ENCODE results near the gene C3. TPM values are rescaled to one million over a fixed set of nuclear protein-coding genes. Genes with fewer than 3 reads are reported as not detected.

Gene C3
- total RNA-seq, 1 donor: 14.1 TPM

DNA sequence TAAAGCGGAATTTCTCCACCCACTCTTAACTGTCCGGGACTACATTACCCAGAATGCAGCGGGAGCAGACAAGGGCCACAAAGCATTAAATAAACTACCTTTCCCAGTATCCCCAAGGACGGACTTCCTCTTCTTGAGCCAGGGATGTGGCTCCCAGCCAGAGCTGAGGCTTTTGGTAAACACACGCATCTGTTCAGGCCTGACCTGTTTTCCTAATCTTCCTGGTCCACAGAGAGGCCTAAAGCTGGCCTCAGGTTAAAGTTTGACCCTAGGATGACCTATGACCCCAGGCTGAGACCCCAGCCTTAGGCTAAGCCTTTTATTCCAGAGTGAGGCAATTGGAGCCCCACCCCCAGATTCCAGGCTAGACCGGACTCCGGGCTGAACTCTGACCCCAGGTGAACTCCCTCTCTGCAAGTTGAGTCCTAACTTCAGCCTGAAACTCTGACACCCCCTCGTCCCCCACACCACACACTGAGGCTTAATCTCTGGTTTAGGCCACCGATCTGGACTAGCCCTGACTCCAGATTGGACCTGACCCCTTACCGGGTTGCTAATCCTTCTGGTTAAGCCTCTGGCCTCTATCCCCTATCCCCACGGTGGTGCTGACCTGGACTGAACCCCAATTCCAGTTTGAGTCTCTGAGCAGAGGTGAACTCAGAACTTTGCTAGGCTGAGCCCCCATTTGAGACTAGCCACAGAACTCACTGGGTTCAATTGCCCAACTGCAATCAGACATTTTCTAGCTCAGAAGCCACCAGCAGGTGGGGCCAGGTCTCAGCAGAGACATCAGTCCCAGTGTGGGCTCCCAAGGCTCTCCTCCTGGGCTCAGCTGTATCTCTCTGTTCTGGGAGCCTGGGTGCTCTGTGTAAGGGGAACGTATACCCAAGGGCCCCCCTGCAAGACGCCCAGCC, 17.7 kb upstream of the C3 start:
- Histone ChIP-seq H3K4me1 (ENCODE audit: insufficient read depth, low read length) (peaks cover 33% of the 10 kb centered on the region), H3K27me3 (ENCODE audit: insufficient read depth, low read length) (no peaks in the 10 kb centered on the region), H3K4me2 (ENCODE audit: insufficient read depth, low read length) (peak overlapping the region; percentile 84), H3K27ac (ENCODE audit: low read depth, low read length) (peak overlapping the region; percentile 48), H3K36me3 (ENCODE audit: insufficient read depth, low read length) (no peaks in the 10 kb centered on the region), H2AFZ (ENCODE audit: low read length) (peak overlapping the region; percentile 92), H3K79me2 (ENCODE audit: insufficient read depth, low read length) (peaks cover 34% of the 10 kb centered on the region), H3K9me3 (ENCODE audit: low read depth, low read length) (no peaks in the 10 kb centered on the region), H3K4me3 (ENCODE audit: insufficient read depth, low read length) (peak overlapping the region; percentile 18), H4K20me1 (ENCODE audit: insufficient read depth, low read length) (peaks cover 7% of the 10 kb centered on the region)
- peak; percentile 97 for DNase-seq (ENCODE audit: insufficient read length, low spot score, missing footprints)
- TF ChIP-seq, protein P1, sequence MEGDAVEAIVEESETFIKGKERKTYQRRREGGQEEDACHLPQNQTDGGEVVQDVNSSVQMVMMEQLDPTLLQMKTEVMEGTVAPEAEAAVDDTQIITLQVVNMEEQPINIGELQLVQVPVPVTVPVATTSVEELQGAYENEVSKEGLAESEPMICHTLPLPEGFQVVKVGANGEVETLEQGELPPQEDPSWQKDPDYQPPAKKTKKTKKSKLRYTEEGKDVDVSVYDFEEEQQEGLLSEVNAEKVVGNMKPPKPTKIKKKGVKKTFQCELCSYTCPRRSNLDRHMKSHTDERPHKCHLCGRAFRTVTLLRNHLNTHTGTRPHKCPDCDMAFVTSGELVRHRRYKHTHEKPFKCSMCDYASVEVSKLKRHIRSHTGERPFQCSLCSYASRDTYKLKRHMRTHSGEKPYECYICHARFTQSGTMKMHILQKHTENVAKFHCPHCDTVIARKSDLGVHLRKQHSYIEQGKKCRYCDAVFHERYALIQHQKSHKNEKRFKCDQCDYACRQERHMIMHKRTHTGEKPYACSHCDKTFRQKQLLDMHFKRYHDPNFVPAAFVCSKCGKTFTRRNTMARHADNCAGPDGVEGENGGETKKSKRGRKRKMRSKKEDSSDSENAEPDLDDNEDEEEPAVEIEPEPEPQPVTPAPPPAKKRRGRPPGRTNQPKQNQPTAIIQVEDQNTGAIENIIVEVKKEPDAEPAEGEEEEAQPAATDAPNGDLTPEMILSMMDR (IDR thresholded peaks at IDR 0.05; ENCODE audit: extremely low read depth, low read depth, low read length): peak; percentile 71

DNA sequence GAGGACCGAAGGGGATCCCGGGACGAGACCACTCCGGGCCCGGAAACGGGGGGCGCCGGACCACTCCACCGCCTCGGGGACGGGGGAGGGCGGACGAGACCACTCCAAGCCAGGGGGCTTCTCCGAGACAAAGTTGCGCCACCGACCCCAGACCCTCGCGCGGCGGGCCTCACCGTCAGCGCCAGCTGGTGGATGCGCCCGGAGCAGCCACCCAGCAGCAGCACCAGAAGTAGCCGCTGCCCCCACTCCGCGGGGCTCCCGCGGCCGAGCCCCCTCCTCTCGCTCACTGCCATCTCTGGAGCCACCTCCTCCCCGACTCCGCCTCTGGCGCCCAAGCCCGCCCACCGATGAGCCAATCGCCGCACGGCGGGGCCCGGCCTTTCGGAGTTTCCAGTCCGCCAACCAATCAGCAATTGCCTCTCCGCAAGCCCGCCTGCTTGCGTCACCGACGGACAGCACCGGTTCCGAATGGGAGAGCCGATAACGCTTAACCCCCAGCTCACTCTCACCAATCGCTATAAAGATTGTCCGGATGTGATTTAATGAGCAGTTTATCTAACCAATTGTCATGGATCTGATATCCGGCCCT, 16.9 kb upstream of the C3 start, which contains the start of gene GPR108:
GPR108 (minus strand) TSS at position 297 of the 589 bp plus-strand sequence; CDS start at position 293, 4 bp downstream.
- Histone ChIP-seq H3K36me3 (ENCODE audit: insufficient read depth, low read length) (no peaks in the 10 kb centered on the region), H3K4me1 (ENCODE audit: insufficient read depth, low read length) (peaks cover 33% of the 10 kb centered on the region), H3K9me3 (ENCODE audit: low read depth, low read length) (no peaks in the 10 kb centered on the region), H2AFZ (ENCODE audit: low read length) (peak within 1 kb of the TSS; percentile 92), H4K20me1 (ENCODE audit: insufficient read depth, low read length) (peaks cover 7% of the 10 kb centered on the region), H3K79me2 (ENCODE audit: insufficient read depth, low read length) (peaks cover 29% of the 10 kb centered on the region), H3K27me3 (ENCODE audit: insufficient read depth, low read length) (no peaks in the 10 kb centered on the region), H3K27ac (ENCODE audit: low read depth, low read length) (peak within 1 kb of the TSS; percentile 84), H3K4me2 (ENCODE audit: insufficient read depth, low read length) (peak within 1 kb of the TSS; percentile 83), H3K4me3 (ENCODE audit: insufficient read depth, low read length) (peak within 1 kb of the TSS; percentile 93)
- TF ChIP-seq, protein P1 (IDR thresholded peaks at IDR 0.05; ENCODE audit: extremely low read depth, low read depth, low read length): no peak
- peak; percentile 100 for DNase-seq (ENCODE audit: insufficient read length, low spot score, missing footprints)

DNA sequence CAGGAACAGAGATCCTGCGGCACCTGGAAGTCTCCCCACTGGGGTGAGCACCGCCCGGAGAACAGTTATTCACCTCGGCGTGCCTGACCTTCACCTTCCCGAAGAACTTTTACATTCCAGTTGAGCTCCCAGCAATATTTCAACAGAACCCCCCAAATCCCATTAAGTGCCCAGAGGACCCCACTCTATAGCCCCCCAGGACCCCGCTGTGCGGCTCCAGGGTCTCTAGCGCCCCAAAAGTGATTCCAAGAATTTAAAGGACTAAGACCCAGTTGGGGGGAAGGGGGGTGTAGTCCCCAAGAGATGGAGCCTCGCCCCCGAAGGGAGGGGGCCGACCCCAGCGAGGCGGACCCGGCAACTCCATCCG, 16.4 kb upstream of the C3 start:
- no peak for DNase-seq (ENCODE audit: insufficient read length, low spot score, missing footprints)
- H4K20me1 ChIP-seq (ENCODE audit: insufficient read depth, low read length): peaks cover 7% of the 10 kb centered on the region
- peak overlapping the region; percentile 83 for H3K4me2 ChIP-seq (ENCODE audit: insufficient read depth, low read length)
- H3K4me3 ChIP-seq (ENCODE audit: insufficient read depth, low read length): peak overlapping the region; percentile 93
- H3K79me2 ChIP-seq (ENCODE audit: insufficient read depth, low read length): peaks cover 26% of the 10 kb centered on the region
- H3K4me1 ChIP-seq (ENCODE audit: insufficient read depth, low read length): peaks cover 33% of the 10 kb centered on the region
- H3K9me3 ChIP-seq (ENCODE audit: low read depth, low read length): no peaks in the 10 kb centered on the region
- H3K36me3 ChIP-seq (ENCODE audit: insufficient read depth, low read length): no peaks in the 10 kb centered on the region
- peak overlapping the region; percentile 92 for H2AFZ ChIP-seq (ENCODE audit: low read length)
- TF ChIP-seq, protein P1 (IDR thresholded peaks at IDR 0.05; ENCODE audit: extremely low read depth, low read depth, low read length): no peak
- H3K27me3 ChIP-seq (ENCODE audit: insufficient read depth, low read length): no peaks in the 10 kb centered on the region
- H3K27ac ChIP-seq (ENCODE audit: low read depth, low read length): peak overlapping the region; percentile 84
